GM23338 (cell line): ENCODE data around the gene TF. TPM values are rescaled to one million over a fixed set of nuclear protein-coding genes. Genes with fewer than 3 reads are reported as not detected.
"Not testable (repeated sequence)": the region's sequence is repeated elsewhere in the genome, so short reads cannot be mapped to it uniquely, and the experiment has no call there.

Experiments used
- ATAC-seq: fragments of 200-7000 bp; cut with Tn5 transposase; 3 replicates; pipeline ENCODE4 v1.9.1; 2020
- DNase-seq: peaks from one replicate; pipeline ENCODE4 v3.0.0-alpha.2; 2015; ENCODE audit warnings: low spot score
- H2AFZ ChIP-seq: fragments of 200-600 bp; sonication (generic); 2 replicates; pipeline ENCODE4 v1.8.0; 2016; ENCODE audit warnings: antibody characterized with exemption, mild to moderate bottlenecking, moderate library complexity
- H3F3A ChIP-seq: fragments of 200-600 bp; sonication (generic); replicated peaks from 2 replicates; pipeline ENCODE4 v1.8.0; 2017; ENCODE audit warnings: antibody characterized with exemption, mixed run types, low read depth
- H3K27ac ChIP-seq: fragments of 200-600 bp; sonication (generic); 2 replicates; pipeline ENCODE4 v1.6.1; 2016; ENCODE audit warnings: low read depth
- H3K27me3 ChIP-seq: fragments of 200-600 bp; sonication (generic); 2 replicates; pipeline ENCODE4 v1.8.0; 2016; ENCODE audit warnings: mild to moderate bottlenecking, mixed run types, moderate library complexity; ENCODE audit not compliant: insufficient read depth
- H3K36me3 ChIP-seq: fragments of 200-600 bp; sonication (generic); 2 replicates; pipeline ENCODE4 v1.8.0; 2016; ENCODE audit warnings: mild to moderate bottlenecking; ENCODE audit not compliant: insufficient read depth
- H3K4me1 ChIP-seq: fragments of 200-600 bp; sonication (generic); 2 replicates; pipeline ENCODE4 v1.8.0; 2016; ENCODE audit warnings: mild to moderate bottlenecking, moderate library complexity; ENCODE audit not compliant: insufficient read depth
- H3K4me2 ChIP-seq: fragments of 200-600 bp; sonication (generic); 2 replicates; pipeline ENCODE4 v1.7.1; 2017; ENCODE audit warnings: mixed run types
- H3K4me3 ChIP-seq: fragments of 200-600 bp; sonication (generic); 2 replicates; pipeline ENCODE4 v1.6.1; 2016; ENCODE audit warnings: mixed run types
- H3K79me2 ChIP-seq: fragments of 200-600 bp; sonication (generic); replicated peaks from 2 replicates; pipeline ENCODE4 v1.8.0; 2017; ENCODE audit warnings: mild to moderate bottlenecking; ENCODE audit not compliant: insufficient read depth
- H3K9me2 ChIP-seq: fragments of 200-600 bp; sonication (generic); 2 replicates; pipeline ENCODE4 v1.8.0; 2017; ENCODE audit not compliant: insufficient read depth
- H4K20me1 ChIP-seq: fragments of 200-600 bp; sonication (generic); replicated peaks from 2 replicates; pipeline ENCODE4 v1.8.0; 2017; ENCODE audit warnings: mild to moderate bottlenecking; ENCODE audit not compliant: insufficient read depth
- H3K27ac Mint-ChIP-seq: 2 replicates; pipeline ENCODE4 v1.8.0; 2020; ENCODE audit warnings: inconsistent platforms, mild to moderate bottlenecking, moderate library complexity, mixed read lengths
- H3K27me3 Mint-ChIP-seq: 3 replicates; pipeline ENCODE4 v1.8.0; 2022; ENCODE audit warnings: low read depth, mild to moderate bottlenecking, moderate library complexity, mixed read lengths, inconsistent platforms; ENCODE audit not compliant: insufficient read depth, poor library complexity
- H3K36me3 Mint-ChIP-seq: 3 replicates; pipeline ENCODE4 v1.8.0; 2021; ENCODE audit warnings: low read depth, mild to moderate bottlenecking, inconsistent platforms, moderate library complexity, mixed read lengths
- H3K4me1 Mint-ChIP-seq: 3 replicates; pipeline ENCODE4 v1.8.0; 2020; ENCODE audit warnings: mild to moderate bottlenecking, inconsistent platforms, mixed read lengths
- H3K4me3 Mint-ChIP-seq: 3 replicates; pipeline ENCODE4 v1.8.0; 2021; ENCODE audit warnings: moderate library complexity, mild to moderate bottlenecking, inconsistent platforms, mixed read lengths
- H3K9me3 Mint-ChIP-seq: 3 replicates; pipeline ENCODE4 v1.8.0; 2020; ENCODE audit warnings: moderate library complexity, mild to moderate bottlenecking, inconsistent platforms, mixed read lengths
- CREB1 ChIP-seq: fragments of 250-450 bp; sonication (Bioruptor Pico); IDR thresholded peaks from 2 replicates; pipeline ENCODE4 v1.5.0; 2020; ENCODE audit warnings: low read depth, mild to moderate bottlenecking, moderate library complexity
- EZH2 ChIP-seq: fragments of 200-600 bp; sonication (generic); IDR thresholded peaks from one replicate; pipeline ENCODE4 v1.8.0; 2017; ENCODE audit warnings: antibody characterized with exemption, mild to moderate bottlenecking, low read depth; ENCODE audit not compliant: unreplicated experiment
- EZH2phosphoT487 ChIP-seq: fragments of 200-600 bp; sonication (generic); IDR thresholded peaks from one replicate; pipeline ENCODE4 v1.8.1; 2018; ENCODE audit warnings: antibody characterized with exemption; ENCODE audit not compliant: unreplicated experiment
- JUNB ChIP-seq: IDR thresholded peaks from one replicate; pipeline ENCODE4 v1.6.1; 2016; ENCODE audit warnings: antibody characterized with exemption; ENCODE audit not compliant: unreplicated experiment
- STAT1 ChIP-seq: IDR thresholded peaks from one replicate; pipeline ENCODE4 v1.6.1; 2016; ENCODE audit warnings: antibody characterized with exemption; ENCODE audit not compliant: unreplicated experiment
- ZNF114 ChIP-seq: fragments of 250-450 bp; sonication (Bioruptor Pico); IDR thresholded peaks from 2 replicates; pipeline ENCODE4 v1.5.0; 2020; ENCODE audit warnings: mild to moderate bottlenecking, moderate library complexity
- ZNF331 ChIP-seq: fragments of 250-450 bp; sonication (Bioruptor Pico); IDR thresholded peaks from 2 replicates; pipeline ENCODE4 v1.5.0; 2020; ENCODE audit warnings: low read depth, mild to moderate bottlenecking, moderate library complexity
- ZNF462 ChIP-seq: fragments of 250-450 bp; sonication (Bioruptor Pico); IDR thresholded peaks from 2 replicates; pipeline ENCODE4 v1.5.0; 2020; ENCODE audit warnings: mild to moderate bottlenecking, moderate library complexity
- polyA plus RNA-seq: library from polyadenylated mRNA; unstranded; fragments of >200 nt; fragmentation: Nextera tagmentation; extraction: Ambion mirVana; gene quantifications from 2 replicates; pipeline ENCODE4 v1.2.1, GENCODE V29; 2016
- total RNA-seq: library from RNA; depleted of rRNA; stranded (reverse); fragments of >200 nt; shearing (Covaris generic); gene quantifications from 2 replicates; pipeline ENCODE4 v1.2.3, GENCODE V29; 2014

Gene TF
- total and polyA plus RNA-seq, 2 experiments from 2014 or later: 0.03 to 0.76 TPM

- TF ChIP-seq ZNF462 (CRISPR knock-in tag) (no peak), CREB1 (no peak), JUNB (no peak), STAT1 (no peak), ZNF331 (no peak), EZH2phosphoT487 (no peak), EZH2 (no peak), ZNF114 (CRISPR knock-in tag) (no peak)
Observed at GRCh38 chr3:133779626-133780203, 33.5 kb downstream of the TF start (continued).

GRCh38 chr3:133780756-133781155, 34.6 kb downstream of the TF start:
- not testable (repeated sequence) for H3K27me3 Mint-ChIP-seq, H3K79me2 ChIP-seq, H3K4me2 ChIP-seq, H3K9me2 ChIP-seq, H3K27me3 ChIP-seq, H3K4me3 ChIP-seq, H2AFZ ChIP-seq, H3K36me3 ChIP-seq, ATAC-seq, H3K36me3 Mint-ChIP-seq, H3K4me3 Mint-ChIP-seq, H4K20me1 ChIP-seq, H3F3A ChIP-seq, H3K4me1 Mint-ChIP-seq, H3K9me3 Mint-ChIP-seq, H3K27ac ChIP-seq, H3K27ac Mint-ChIP-seq, DNase-seq, H3K4me1 ChIP-seq
